Activated CD4-positive, alpha-beta T cell treated with anti-CD3 and anti-CD28 coated beads, Interleukin-2, amount 50 U/mL, for 16 hours (primary cell): Measurements from ENCODE around the gene LIX1L.

ENCODE experiments used
- DNase-seq: peaks from one replicate; pipeline ENCODE4 v3.0.0-alpha.2; 2020

LIX1L gene

DNA sequence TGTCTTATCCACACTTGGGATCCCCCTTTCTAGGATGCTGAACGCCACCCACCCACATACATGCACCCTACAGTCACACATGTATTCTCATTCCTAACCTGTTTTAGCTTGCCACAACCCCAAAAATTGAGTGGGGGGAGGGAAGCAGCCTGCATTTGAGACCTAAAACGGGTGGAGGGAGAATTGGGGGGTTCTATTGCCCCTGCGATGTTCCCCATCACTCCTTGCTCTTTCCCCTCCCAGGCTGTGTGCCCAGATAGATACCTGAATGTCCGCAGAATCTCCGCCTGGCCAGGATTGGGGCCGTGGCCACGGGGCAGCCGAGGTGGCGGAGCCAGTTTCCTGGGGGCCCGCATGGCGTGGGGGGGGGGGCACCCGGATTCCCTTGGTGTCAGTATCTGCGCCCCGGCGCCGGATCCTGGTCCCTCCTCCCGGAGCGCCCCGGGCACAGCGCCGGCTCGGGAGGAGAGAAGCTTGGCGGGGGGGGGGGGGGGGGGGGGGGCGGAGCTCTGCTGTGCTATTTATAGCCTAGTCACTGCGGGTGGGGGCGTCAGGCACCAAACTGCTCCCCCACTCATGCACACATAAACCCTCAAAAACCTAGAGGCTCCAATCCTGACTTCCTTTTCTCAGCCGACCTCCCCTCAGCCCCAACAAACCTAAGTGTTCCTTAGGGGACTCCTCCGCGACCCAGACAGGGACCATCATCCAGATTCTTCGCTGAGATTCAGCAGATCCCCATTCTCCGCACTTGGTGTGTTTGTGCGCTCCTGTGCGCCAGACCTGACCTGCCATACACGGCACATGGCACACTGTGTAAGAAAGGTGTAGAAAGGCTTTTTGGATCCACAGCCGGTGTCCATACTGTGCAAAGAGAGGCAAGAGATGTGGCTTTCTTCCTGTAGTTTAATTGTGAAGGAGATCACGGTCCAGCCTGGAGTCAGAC lies 4.6 kb upstream of the LIX1L start:
- no peak for DNase-seq

- peak; percentile 58 for DNase-seq
Measured at GRCh38 chr1:145961425-145962156, 3.8 kb upstream of the LIX1L start.

- no peak for DNase-seq
Measured at GRCh38 chr1:145961109-145961424, 3.2 kb upstream of the LIX1L start.

GRCh38 chr1:145960468-145961108 lies 2.8 kb upstream of the LIX1L start:
- peak; percentile 49 for DNase-seq

DNA sequence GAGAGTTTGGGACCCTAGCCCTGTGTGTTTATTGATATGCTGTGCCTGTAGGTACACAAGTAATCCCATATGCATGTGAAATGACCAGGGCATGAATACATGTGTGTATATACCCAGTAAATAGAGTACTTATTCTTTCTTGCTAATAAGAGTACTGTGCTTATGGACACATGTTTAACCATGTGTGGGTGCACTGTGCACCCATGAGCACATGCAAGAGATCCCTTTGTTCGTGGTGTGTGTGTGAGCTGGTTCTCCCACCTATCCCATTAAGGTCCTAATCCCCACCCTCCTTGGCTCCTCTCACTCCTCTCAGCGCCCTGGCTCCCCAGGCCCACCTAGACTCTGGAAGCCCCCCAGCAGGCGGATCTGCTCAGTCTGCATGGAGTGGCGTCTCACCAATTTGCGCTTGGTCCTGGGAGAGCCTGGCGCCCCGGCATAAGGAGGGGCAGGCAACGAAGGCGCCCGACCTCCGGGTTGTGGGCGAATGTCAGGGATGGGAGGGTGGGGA lies 2.2 kb upstream of the LIX1L start:
- DNase-seq: no peak

DNA sequence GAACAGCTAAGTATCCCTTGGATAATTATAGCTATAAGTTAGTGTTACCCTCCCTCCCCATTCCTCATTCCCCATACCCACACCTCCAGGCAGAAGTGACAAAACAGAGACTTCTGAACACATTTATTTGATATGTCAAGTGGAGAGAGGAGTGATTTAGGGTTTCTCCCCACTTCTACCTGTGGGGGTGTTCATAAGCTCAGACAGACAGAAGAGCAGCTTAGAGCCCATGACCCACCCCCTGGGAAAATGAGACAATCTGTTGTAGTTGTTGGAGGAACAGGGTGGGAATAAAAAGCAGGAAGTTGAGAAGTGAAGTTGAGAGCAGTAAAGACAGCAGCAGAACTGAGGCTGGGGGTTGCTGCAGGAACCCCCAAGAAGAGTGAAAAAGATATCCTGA lies 1.5 kb upstream of the LIX1L start:
- no peak for DNase-seq

DNA sequence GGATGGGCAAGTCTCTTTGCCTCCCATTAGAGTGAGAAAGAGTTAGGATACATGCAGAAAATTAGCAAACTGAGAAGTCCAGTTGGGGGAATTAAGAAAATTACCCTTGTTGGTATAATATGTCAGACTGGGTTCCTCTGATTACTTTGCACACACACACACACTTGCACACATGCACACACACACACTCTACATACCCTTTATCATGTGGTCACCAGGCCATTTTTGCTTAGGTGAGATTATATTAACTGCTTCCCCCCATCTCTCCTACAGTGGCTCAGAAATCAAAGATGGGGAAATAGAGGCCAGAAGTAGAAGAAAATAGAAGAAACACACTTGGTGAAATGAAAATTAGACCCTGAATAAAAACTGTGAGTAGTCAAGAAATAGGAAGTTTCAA lies 917 bp upstream of the LIX1L start:
- no peak for DNase-seq

GRCh38 chr1:145956781-145957442 lies 905 bp downstream of the LIX1L start:
- DNase-seq: no peak

- no peak for DNase-seq
Measured at GRCh38 chr1:145956361-145956760, 1.5 kb downstream of the LIX1L start.

DNA sequence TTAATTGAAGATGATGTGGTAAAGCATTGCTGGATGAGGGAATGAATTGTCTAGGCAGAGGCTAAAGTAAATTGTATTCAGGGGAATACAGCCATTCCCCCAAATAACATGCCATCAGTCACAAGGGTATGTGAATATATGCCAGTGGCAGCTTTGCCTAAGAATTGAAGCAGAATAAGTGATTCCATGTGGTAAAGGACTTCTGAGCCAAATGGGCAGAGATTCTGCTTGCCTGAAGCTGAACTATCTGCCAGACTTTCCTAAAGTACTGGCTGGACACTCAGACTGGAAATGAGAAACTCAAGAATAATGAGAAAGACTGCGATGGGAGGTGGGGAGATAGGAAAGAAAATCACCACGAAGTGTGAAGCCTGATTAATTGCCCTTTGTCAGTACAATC lies 2.4 kb downstream of the LIX1L start:
- no peak for DNase-seq

- no peak for DNase-seq
Measured at GRCh38 chr1:145953861-145954260, 4.0 kb downstream of the LIX1L start.

- no peak for DNase-seq
Measured at GRCh38 chr1:145952903-145953302, 4.9 kb downstream of the LIX1L start.

GRCh38 chr1:145951526-145951925 lies 6.3 kb downstream of the LIX1L start:
- no peak for DNase-seq

- no peak for DNase-seq
Measured at GRCh38 chr1:145949219-145949618, 8.6 kb downstream of the LIX1L start.

DNA sequence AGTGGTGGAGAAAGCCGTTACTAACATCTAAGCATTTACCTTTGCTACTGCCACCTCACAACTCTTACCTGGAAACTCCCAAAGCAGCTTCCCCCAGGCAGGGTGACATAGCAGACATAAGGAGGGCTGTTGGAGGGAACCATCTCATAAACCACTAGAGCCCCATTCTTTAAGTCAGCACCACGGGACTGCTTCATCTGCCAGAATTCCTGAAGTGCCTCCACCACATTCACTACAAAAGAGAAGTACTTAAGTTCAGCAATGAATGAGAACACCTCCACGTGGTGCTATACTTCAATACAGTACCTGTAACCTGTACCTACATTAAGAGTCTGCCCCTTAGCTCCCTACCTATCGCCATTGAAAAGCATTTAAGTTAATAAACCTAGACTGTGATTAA lies 10.3 kb downstream of the LIX1L start:
- no peak for DNase-seq

DNA sequence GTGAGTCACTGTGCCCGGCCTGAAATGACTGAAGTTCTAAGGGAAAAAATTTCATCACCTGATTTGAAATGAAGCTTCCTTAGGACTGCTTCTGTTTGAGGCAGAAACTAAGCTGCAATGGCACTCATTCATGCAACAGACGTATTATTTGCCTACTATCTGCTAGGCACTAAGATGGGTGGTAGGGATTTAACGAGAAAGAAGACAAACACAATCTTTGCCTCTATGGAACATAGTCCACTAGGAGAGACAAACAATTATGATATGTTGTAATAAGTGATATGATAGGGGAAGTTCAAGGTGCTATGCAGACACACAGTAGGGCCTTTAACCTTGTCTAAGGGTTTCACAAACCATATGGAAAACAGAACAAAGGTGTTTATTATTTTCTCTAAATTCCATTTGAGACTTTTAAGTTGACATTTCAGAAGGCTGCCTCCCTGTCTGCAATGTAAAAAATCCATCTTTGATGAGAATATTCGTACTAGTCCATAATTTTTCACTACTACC lies 11.3 kb downstream of the LIX1L start:
- no peak for DNase-seq

GRCh38 chr1:145944532-145944931 lies 13.3 kb downstream of the LIX1L start:
- DNase-seq: no peak

DNA sequence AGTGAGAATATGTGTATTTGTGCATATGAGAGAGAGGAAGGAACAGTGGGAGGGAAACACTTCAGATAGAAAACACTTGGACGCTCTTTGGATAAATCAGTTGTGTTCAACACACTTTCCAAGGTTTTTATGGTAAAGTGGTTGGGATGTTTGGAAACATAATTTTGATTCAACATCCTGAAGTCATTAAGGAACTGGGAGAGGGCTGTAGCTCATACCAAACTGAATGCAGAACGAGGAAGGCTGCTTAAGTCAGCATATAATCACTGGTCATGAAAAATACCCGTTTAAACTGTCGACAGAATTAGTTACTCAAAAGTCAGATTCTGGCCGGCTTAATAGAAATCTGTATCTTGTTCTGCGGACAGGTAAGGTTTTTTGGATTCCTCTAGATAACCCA lies 14.9 kb downstream of the LIX1L start:
- no peak for DNase-seq

DNA sequence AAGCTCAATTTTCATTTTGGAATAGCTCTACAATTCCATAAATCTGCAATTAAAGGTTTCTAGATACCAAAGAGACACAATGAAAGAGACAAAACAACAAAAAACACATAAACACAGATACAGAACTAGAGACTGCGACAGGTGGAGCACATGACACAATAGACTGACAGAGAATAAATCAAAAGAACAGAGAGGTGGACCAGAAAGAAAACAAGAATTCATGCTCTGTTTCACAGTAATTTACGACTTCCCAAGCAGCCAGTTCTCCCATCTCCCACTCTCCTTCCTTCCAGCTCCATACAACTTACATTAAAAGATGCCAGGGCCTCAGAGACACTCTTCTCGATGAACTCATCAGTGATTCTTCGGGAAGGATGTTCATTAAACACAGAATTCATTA lies 15.4 kb downstream of the LIX1L start:
- no peak for DNase-seq

DNA sequence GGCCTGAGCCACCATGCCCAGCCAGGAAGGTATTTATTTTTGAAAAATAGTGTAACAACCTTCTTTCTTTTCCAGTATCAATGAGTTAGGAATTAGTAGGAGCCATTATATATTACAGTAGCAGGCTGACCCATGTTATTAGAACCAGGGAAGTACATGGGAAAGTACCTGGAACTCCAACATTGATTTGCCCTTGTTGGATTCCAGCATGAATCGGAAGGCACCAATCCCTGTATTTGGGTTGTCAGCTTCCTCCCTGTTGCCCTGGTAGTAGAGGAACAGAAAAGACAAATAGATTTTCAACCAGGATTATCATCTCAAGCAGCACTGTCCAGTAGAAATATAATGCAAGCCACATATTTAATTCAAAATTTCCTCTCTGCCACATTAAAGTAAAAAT lies 20.4 kb downstream of the LIX1L start:
- no peak for DNase-seq

GRCh38 chr1:145936247-145936646 lies 21.6 kb downstream of the LIX1L start:
- no peak for DNase-seq

DNA sequence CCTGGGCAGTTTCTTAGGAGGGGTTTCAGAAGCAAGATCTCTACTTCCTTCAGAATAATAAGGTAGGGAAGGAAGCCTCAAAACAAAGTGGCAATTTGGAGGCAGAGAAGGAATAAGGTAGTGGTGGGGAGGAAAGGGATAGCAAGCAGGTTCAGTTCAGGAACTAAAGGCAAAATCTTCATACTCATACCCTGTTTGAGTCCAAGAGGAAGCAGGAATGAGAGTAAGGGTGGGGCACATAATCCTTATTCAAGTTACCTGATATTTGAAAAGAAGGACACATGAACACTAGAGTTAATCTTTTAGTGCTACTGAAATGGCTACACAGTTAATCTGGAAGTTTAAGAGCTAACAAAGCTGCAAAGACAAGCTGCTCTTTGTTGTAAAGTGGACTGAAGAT lies 22.1 kb downstream of the LIX1L start:
- DNase-seq: no peak

GRCh38 chr1:145932522-145933009 lies 25.3 kb downstream of the LIX1L start:
- peak; percentile 64 for DNase-seq
